ENCODE measurements around the gene ENTPD7. TPM values are rescaled to one million over a fixed set of nuclear protein-coding genes. Genes with fewer than 3 reads are reported as not detected.
"Not testable (repeated sequence)": the region's sequence is repeated elsewhere in the genome, so short reads cannot be mapped to it uniquely, and the experiment has no call there.

ENTPD7 gene
- total and polyA plus RNA-seq, 2 experiments from 2014 or later, result 18.6 to 53.3 TPM

DNA sequence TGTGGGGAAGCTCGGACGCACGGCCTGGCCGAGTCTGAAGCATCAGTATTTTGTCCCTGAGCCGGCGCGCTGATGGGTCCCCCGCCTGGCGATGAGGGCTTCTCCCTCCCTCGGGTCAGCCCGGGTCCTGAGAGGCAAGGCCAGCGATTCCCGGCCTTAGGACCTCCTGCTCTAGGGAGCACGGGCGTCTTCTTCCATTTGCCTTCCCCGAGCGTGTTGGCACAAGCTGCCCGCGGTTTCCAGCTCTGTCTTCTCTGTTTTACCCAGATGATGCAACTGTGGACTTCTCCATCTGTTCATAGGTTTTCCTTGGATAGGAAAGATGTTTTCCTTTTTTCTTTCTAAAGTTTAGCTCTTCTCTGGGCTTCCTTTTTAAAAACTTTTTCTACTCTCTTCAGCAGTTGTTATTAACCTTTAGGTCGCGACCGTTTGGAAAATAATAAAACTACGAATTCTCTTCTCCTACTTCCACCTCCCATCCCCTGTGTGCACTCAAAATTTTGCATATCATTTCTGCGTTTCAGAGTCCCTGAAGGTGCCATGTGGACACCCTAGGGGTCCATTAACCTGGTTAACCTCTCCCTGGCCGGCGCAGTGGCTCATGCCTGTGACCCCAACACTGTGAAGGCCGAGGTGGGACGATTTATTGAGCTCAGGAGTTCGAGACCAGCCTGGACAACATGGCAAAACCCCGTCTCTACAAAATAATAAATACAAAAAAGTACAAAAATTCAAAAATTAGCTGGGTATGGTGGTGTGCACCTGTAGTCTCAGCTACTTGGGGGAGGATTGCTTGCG lies 37.7 kb upstream of the ENTPD7 start:
- no peaks in the 10 kb centered on the region for H3K9me3 ChIP-seq (ENCODE audit: low read depth)
- H3K9me2 ChIP-seq (replicated peaks; ENCODE audit: insufficient read depth), result no peaks in the 10 kb centered on the region
- peak overlapping the region; percentile 85 for H3K4me2 ChIP-seq
- WGBS (ENCODE audit: low lambda C conversion rate, missing lambda C conversion rate), result 20% methylated on average over 31 of the region's 31 CpGs
- no peak for TF ChIP-seq EZH2 (IDR thresholded peaks at IDR 0.05; ENCODE audit: borderline replicate concordance)
- TF ChIP-seq EZH2phosphoT487 (IDR thresholded peaks at IDR 0.05; ENCODE audit: low read depth, severe bottlenecking, unreplicated experiment), result no peak
- TF ChIP-seq, protein P1, sequence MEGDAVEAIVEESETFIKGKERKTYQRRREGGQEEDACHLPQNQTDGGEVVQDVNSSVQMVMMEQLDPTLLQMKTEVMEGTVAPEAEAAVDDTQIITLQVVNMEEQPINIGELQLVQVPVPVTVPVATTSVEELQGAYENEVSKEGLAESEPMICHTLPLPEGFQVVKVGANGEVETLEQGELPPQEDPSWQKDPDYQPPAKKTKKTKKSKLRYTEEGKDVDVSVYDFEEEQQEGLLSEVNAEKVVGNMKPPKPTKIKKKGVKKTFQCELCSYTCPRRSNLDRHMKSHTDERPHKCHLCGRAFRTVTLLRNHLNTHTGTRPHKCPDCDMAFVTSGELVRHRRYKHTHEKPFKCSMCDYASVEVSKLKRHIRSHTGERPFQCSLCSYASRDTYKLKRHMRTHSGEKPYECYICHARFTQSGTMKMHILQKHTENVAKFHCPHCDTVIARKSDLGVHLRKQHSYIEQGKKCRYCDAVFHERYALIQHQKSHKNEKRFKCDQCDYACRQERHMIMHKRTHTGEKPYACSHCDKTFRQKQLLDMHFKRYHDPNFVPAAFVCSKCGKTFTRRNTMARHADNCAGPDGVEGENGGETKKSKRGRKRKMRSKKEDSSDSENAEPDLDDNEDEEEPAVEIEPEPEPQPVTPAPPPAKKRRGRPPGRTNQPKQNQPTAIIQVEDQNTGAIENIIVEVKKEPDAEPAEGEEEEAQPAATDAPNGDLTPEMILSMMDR (IDR thresholded peaks at IDR 0.05; ENCODE audit: poor library complexity), result no peak
- H3K4me3 ChIP-seq, result peak overlapping the region; percentile 42
- H3K27me3 ChIP-seq, result peaks cover 4% of the 10 kb centered on the region
- H3K27ac ChIP-seq, result peak overlapping the region; percentile 98
- peaks cover 33% of the 10 kb centered on the region for H3K79me2 ChIP-seq
- H3K4me1 ChIP-seq (ENCODE audit: insufficient read depth), result peaks cover 25% of the 10 kb centered on the region
- peaks cover 8% of the 10 kb centered on the region for H4K20me1 ChIP-seq (ENCODE audit: insufficient read depth, poor library complexity, severe bottlenecking)
- peak overlapping the region; percentile 43 for H2AFZ ChIP-seq
- DNase-seq (ENCODE audit: low spot score), result no peak
- no peaks in the 10 kb centered on the region for H3K36me3 ChIP-seq (replicated peaks; ENCODE audit: insufficient read depth, low read depth)

DNA sequence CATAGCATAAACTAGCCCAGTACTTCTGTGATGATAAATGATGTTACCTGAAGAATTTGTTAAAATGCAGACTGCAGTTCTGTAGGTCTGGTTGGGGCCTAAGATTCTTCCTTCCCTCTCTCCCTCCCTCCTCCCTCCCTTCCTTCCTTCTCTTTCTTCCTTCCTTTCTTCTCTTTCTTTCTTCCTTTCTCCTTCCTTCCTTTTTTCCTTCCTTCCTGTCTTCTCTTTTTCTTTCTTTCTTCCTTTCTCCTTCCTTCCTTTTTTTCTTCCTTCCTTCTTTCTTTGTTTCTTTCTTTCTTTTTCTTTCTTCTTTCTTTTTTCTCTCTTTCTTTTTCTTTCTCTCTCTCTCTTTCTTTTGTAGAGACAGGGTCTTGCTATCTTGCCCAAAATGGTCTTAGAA lies 35.4 kb upstream of the ENTPD7 start:
- no peak for DNase-seq (ENCODE audit: low spot score)
- peaks cover 10% of the 10 kb centered on the region for H3K79me2 ChIP-seq
- no peak overlapping the region for H3K4me3 ChIP-seq
- H4K20me1 ChIP-seq (ENCODE audit: insufficient read depth, poor library complexity, severe bottlenecking), result no peaks in the 10 kb centered on the region
- H3K27ac ChIP-seq, result no peak overlapping the region
- H3K36me3 ChIP-seq (replicated peaks; ENCODE audit: insufficient read depth, low read depth), result no peaks in the 10 kb centered on the region
- no peaks in the 10 kb centered on the region for H3K9me3 ChIP-seq (ENCODE audit: low read depth)
- H3K9me2 ChIP-seq (replicated peaks; ENCODE audit: insufficient read depth), result no peaks in the 10 kb centered on the region
- no peak overlapping the region for H3K4me2 ChIP-seq
- no peak overlapping the region for H2AFZ ChIP-seq
- peaks cover 4% of the 10 kb centered on the region for H3K27me3 ChIP-seq
- no peak for TF ChIP-seq EZH2 (IDR thresholded peaks at IDR 0.05; ENCODE audit: borderline replicate concordance)
- TF ChIP-seq EZH2phosphoT487 (IDR thresholded peaks at IDR 0.05; ENCODE audit: low read depth, severe bottlenecking, unreplicated experiment), result no peak
- TF ChIP-seq, protein P1 (IDR thresholded peaks at IDR 0.05; ENCODE audit: poor library complexity), result no peak
- peaks cover 9% of the 10 kb centered on the region for H3K4me1 ChIP-seq (ENCODE audit: insufficient read depth)

DNA sequence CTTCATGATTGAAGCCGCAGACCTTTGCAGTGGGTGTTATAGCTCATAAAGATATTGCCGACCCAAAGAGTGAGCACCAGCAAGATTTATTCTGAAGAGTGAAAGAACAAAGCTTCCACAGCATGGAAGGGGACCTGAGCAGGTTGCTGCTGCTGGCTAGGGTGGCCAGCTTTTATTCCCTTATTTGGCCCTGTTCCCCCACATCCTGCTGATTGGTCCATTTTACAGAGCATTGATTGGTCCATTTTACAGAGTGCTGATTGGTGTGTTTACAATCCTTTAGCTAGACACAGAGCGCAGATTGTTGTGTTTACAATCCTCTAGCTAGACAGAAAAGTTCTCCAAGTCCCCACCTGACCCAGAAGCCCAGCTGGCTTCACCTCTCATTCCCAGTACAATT lies 34.2 kb upstream of the ENTPD7 start:
- not testable (repeated sequence) for H2AFZ ChIP-seq; H3K79me2 ChIP-seq; H3K9me3 ChIP-seq (ENCODE audit: low read depth); H3K4me2 ChIP-seq; H3K27me3 ChIP-seq; DNase-seq (ENCODE audit: low spot score); H3K4me1 ChIP-seq (ENCODE audit: insufficient read depth); H4K20me1 ChIP-seq (ENCODE audit: insufficient read depth, poor library complexity, severe bottlenecking); H3K36me3 ChIP-seq (replicated peaks; ENCODE audit: insufficient read depth, low read depth); H3K9me2 ChIP-seq (replicated peaks; ENCODE audit: insufficient read depth); H3K4me3 ChIP-seq; H3K27ac ChIP-seq
- 67% methylated on average over 3 of the region's 3 CpGs for WGBS (ENCODE audit: low lambda C conversion rate, missing lambda C conversion rate)

DNA sequence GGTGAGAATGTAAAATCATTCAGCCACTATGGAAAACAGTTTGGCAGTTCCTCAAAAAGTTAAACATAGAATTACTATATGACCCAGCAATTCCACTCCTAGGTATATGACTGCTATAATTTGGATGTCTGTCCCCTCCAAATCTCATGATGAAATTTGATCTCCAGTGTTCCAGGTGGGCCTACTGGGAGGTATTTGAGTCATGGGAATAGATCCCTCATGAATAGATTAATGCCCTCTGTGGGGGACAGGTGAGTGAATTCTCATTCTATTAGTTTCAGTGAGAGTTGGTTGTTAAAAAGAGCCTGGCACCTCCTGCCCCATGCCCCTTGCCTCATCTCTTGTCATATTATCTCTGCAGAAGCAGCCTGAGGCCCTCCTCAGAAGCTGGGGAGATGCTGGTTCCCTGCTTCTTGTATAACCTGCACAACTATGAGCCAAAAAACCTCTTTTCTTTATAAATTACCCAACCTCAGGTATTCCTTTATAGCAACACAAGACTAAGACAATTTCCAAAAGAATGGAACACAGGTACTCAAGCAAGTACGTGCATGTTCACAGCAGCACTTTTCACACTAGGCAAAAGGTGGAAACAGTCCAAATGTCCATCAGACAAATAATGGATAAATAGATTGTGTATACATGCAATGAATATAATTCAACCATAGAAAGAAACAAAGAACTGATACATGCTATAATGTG lies 30.2 kb upstream of the ENTPD7 start:
- 92% methylated on average over 1 of the region's 1 CpG for whole genome bisulfite sequencing (ENCODE audit: low lambda C conversion rate, missing lambda C conversion rate)
- Histone ChIP-seq H3K4me1 (ENCODE audit: insufficient read depth) (no peaks in the 10 kb centered on the region), H3K27me3 (peaks cover 4% of the 10 kb centered on the region), H3K36me3 (replicated peaks; ENCODE audit: insufficient read depth, low read depth) (no peaks in the 10 kb centered on the region), H3K9me2 (replicated peaks; ENCODE audit: insufficient read depth) (no peaks in the 10 kb centered on the region), H3K27ac (no peak overlapping the region), H3K4me3 (no peak overlapping the region), H3K79me2 (no peaks in the 10 kb centered on the region), H3K9me3 (ENCODE audit: low read depth) (no peaks in the 10 kb centered on the region), H4K20me1 (ENCODE audit: insufficient read depth, poor library complexity, severe bottlenecking) (no peaks in the 10 kb centered on the region), H3K4me2 (no peak overlapping the region), H2AFZ (no peak overlapping the region)
- TF ChIP-seq, protein P1 (IDR thresholded peaks at IDR 0.05; ENCODE audit: poor library complexity), result no peak
- DNase-seq (ENCODE audit: low spot score), result no peak

All from hepatocyte (in vitro differentiated cells).